WTC11 (cell line): Measurements from ENCODE around the gene COL25A1.

ENCODE experiments used
- ATF1 ChIP-seq: sonication (generic); formaldehyde crosslinking; IDR thresholded peaks from 2 replicates; pipeline ENCODE4 v1.8.1; 2023; ENCODE audit warnings: mild to moderate bottlenecking, moderate library complexity, missing genetic modification reagents
- CTCF ChIP-seq: fragments of 200-600 bp; IDR thresholded peaks from 2 replicates; pipeline ENCODE4 v1.8.0; 2022; ENCODE audit warnings: antibody characterized with exemption
- ETV6 ChIP-seq: sonication (generic); formaldehyde crosslinking; IDR thresholded peaks from 2 replicates; pipeline ENCODE4 v1.8.1; 2022; ENCODE audit warnings: mild to moderate bottlenecking, missing genetic modification reagents
- TF ChIP-seq, protein P1 (sequence below): sonication (generic); formaldehyde crosslinking; IDR thresholded peaks from 2 replicates; pipeline ENCODE4 v1.8.1; 2022; ENCODE audit warnings: low read depth, missing genetic modification reagents, borderline replicate concordance

DNA sequence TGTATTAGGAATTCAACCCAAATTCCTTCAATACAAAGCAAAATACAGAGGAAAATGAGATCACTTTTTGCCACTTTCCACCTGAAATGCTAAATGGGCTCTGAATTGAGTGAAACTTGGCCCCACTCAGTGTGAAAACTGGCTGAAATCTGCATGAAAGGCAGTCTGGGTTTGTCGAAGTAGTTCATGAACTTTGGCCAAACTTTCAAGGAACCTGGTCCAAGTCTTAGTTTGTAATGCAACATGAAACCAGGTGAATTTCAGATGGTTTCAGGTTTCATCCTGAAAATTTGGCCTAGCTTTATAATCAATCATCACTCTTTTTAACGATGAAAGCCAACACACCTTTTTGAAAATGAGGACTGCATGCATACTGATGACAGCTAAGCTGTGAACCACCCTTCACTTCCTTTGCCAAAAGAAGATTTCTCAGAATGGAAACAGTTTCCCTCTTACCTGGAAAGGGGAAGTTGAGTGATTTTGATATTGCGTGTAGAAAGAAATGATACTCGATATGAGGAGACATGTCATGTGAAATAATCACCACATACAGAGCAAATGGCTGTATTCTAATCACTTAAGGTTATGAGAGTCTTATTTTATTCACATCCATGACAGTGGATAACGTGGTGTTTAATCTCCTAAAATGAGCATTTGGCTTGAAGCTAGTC, 329.7 kb downstream of the COL25A1 start:
- TF ChIP-seq, protein P1, sequence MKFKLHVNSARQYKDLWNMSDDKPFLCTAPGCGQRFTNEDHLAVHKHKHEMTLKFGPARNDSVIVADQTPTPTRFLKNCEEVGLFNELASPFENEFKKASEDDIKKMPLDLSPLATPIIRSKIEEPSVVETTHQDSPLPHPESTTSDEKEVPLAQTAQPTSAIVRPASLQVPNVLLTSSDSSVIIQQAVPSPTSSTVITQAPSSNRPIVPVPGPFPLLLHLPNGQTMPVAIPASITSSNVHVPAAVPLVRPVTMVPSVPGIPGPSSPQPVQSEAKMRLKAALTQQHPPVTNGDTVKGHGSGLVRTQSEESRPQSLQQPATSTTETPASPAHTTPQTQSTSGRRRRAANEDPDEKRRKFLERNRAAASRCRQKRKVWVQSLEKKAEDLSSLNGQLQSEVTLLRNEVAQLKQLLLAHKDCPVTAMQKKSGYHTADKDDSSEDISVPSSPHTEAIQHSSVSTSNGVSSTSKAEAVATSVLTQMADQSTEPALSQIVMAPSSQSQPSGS, result no peak
- TF ChIP-seq ETV6 (CRISPR knock-in tag), result no peak
- TF ChIP-seq ATF1 (CRISPR knock-in tag), result no peak
- no peak for TF ChIP-seq CTCF
